HCT116 (cell line): Measurements from ENCODE around the gene APOBEC3F. TPM values are rescaled to one million over a fixed set of nuclear protein-coding genes. Genes with fewer than 3 reads are reported as not detected.
"Not testable (repeated sequence)": the region's sequence is repeated elsewhere in the genome, so short reads cannot be mapped to it uniquely, and the experiment has no call there.

Experiments
- ATAC-seq: fragments of 200-7000 bp; cut with Tn5 transposase; 2 replicates; pipeline ENCODE4 v1.9.1; 2020; ENCODE audit warnings: mild to moderate bottlenecking, moderate library complexity
- BruUV-seq: library from RNA; stranded (reverse); fragments of 400-500 nt; replicated peaks from 2 replicates; lab custom pipeline; 2021; lab: Mats Ljungman, UMichigan
- CTCF ChIA-PET: fragments of 300-600 bp; sonication (Branson Sonifier 250); formaldehyde crosslinking; loops from one replicate; lab custom pipeline; 2021; ENCODE audit warnings: antibody characterized with exemption; lab: Charles Lee
- POLR2A ChIA-PET: fragments of 300-600, 350-600 bp; sonication (Branson Sonifier 250); formaldehyde crosslinking; loops from one replicate; lab custom pipeline; 2021; ENCODE audit warnings: antibody characterized with exemption; lab: Charles Lee
- RAD21 ChIA-PET, 2 experiments: fragments of 300-600 bp; sonication (Branson Sonifier 250); formaldehyde crosslinking; loops; one replicate each; lab custom pipeline; 2023; ENCODE audit warnings: low total read pairs in 2 of 2; ENCODE audit not compliant: uncharacterized antibody in 2 of 2, unreplicated experiment in 2 of 2, low non-redundant PET in 1 of 2; lab: Charles Lee
- DNase-seq: peaks from one replicate; pipeline ENCODE4 v3.0.0-alpha.2; 2010; ENCODE audit warnings: low read depth, low spot score
- H2AFZ ChIP-seq: fragments of 200-600 bp; shearing (Covaris generic), sonication (generic); 2 replicates; pipeline ENCODE4 v1.6.1; 2017; ENCODE audit warnings: low read depth, mixed run types, mixed read lengths, antibody characterized with exemption, low read length; ENCODE audit not compliant: poor library complexity, severe bottlenecking
- H3K27ac ChIP-seq: 2 replicates; pipeline ENCODE4 v1.5.1; 2012; ENCODE audit warnings: low read depth, low read length
- H3K27me3 ChIP-seq: fragments of 200-600 bp; sonication (generic); 2 replicates; pipeline ENCODE4 v1.6.1; 2016; ENCODE audit warnings: mixed run types, low read length, mixed read lengths; ENCODE audit not compliant: insufficient read depth
- H3K36me3 ChIP-seq, 2 experiments: fragments of 200-500 bp in 1 of 2; fragments of 200-600 bp in 1 of 2; sonication (Bioruptor generic) in 1 of 2; sonication (generic) in 1 of 2; 2 replicates each; pipeline versions ENCODE4 v1.5.1 to v1.6.1; 2014 to 2016; ENCODE audit warnings: low read length in 2 of 2, inconsistent platforms in 1 of 2, mixed read lengths in 1 of 2, mixed run types in 1 of 2; ENCODE audit not compliant: insufficient read depth in 2 of 2, control insufficient read depth in 1 of 2
- H3K4me1 ChIP-seq, 2 experiments: fragments of 200-600 bp in 1 of 2; sonication (generic) in 1 of 2; 2 replicates each; pipeline versions ENCODE4 v1.5.1 to v1.6.1; 2012 to 2017; ENCODE audit warnings: low read length in 2 of 2, inconsistent platforms in 1 of 2, mild to moderate bottlenecking in 1 of 2, mixed read lengths in 1 of 2, mixed run types in 1 of 2, moderate library complexity in 1 of 2; ENCODE audit not compliant: insufficient read depth in 2 of 2, control insufficient read depth in 1 of 2
- H3K4me2 ChIP-seq: fragments of 200-600 bp; sonication (generic); 2 replicates; pipeline ENCODE4 v1.6.1; 2017; ENCODE audit warnings: mixed run types, low read length, mixed read lengths
- H3K4me3 ChIP-seq, 2 experiments: fragments of 200-600 bp in 1 of 2; sonication (generic) in 1 of 2; replicated peaks in 1 of 2; 2 replicates each; pipeline ENCODE4 v1.5.1; 2011 to 2016; ENCODE audit warnings: low read length in 2 of 2, control low read depth in 1 of 2, low read depth in 1 of 2, mild to moderate bottlenecking in 1 of 2, mixed read lengths in 1 of 2, mixed run types in 1 of 2
- H3K79me2 ChIP-seq: fragments of 200-600 bp; sonication (generic); 2 replicates; pipeline ENCODE4 v1.6.1; 2017; ENCODE audit warnings: mild to moderate bottlenecking, mixed run types, low read length, moderate library complexity, mixed read lengths; ENCODE audit not compliant: insufficient read depth
- H3K9ac ChIP-seq: fragments of 200-600 bp; sonication (generic); 2 replicates; pipeline ENCODE4 v1.6.1; 2016; ENCODE audit warnings: low read length, mixed read lengths
- H3K9me2 ChIP-seq: fragments of 200-600 bp; sonication (generic), shearing (Covaris generic); 2 replicates; pipeline ENCODE4 v1.6.1; 2017; ENCODE audit warnings: mixed run types, mild to moderate bottlenecking, moderate library complexity; ENCODE audit not compliant: insufficient read depth
- H3K9me3 ChIP-seq, 2 experiments: fragments of 200-500 bp in 1 of 2; fragments of 200-600 bp in 1 of 2; sonication (Bioruptor generic) in 1 of 2; sonication (generic) in 1 of 2; 2 replicates each; pipeline ENCODE4 v1.6.1; 2014 to 2017; ENCODE audit warnings: low read length in 2 of 2, mixed read lengths in 2 of 2, inconsistent platforms in 1 of 2, low read depth in 1 of 2, mild to moderate bottlenecking in 1 of 2, mixed run types in 1 of 2, moderate library complexity in 1 of 2; ENCODE audit not compliant: control insufficient read depth in 1 of 2, insufficient read depth in 1 of 2
- H4K20me1 ChIP-seq: fragments of 200-600 bp; sonication (generic), shearing (Covaris generic); 2 replicates; pipeline ENCODE4 v1.6.1; 2017; ENCODE audit warnings: mixed run types, mild to moderate bottlenecking, moderate library complexity; ENCODE audit not compliant: insufficient read depth
- ELF1 ChIP-seq: IDR thresholded peaks from 2 replicates; pipeline ENCODE4 v1.6.1; 2012; ENCODE audit warnings: low read depth, borderline replicate concordance
- POLR2A ChIP-seq: IDR thresholded peaks from 2 replicates; pipeline ENCODE4 v1.7.0; 2011; ENCODE audit warnings: borderline replicate concordance; ENCODE audit not compliant: insufficient read depth, insufficient read length; ENCODE audit errors: extremely low read depth
- RAD21 ChIP-seq: IDR thresholded peaks from 2 replicates; pipeline ENCODE4 v1.6.1; 2012; ENCODE audit warnings: low read depth, mild to moderate bottlenecking
- SIN3A ChIP-seq: IDR thresholded peaks from 2 replicates; pipeline ENCODE4 v1.6.1; 2012; ENCODE audit warnings: low read depth
- TCF7L2 ChIP-seq: IDR thresholded peaks from 2 replicates; pipeline ENCODE4 v1.7.0; 2011; ENCODE audit warnings: borderline replicate concordance, inconsistent platforms; ENCODE audit not compliant: insufficient read depth, insufficient read length; ENCODE audit errors: extremely low read depth
- YY1 ChIP-seq: IDR thresholded peaks from 2 replicates; pipeline ENCODE4 v1.6.1; 2011; ENCODE audit warnings: low read length, low read depth, moderate library complexity, mild to moderate bottlenecking; ENCODE audit not compliant: insufficient replicate concordance; ENCODE audit errors: extremely low read depth
- intact Hi-C: fragments of 100-400 bp; cut with micrococcal nuclease; formaldehyde crosslinking; loops from 2 replicates; pipeline ENCODE4 v1.10.0; 2022
- total RNA-seq: library from RNA; stranded (reverse); gene quantifications from one replicate; pipeline ENCODE4 v1.2.1, GENCODE V29; 2021; ENCODE audit not compliant: unreplicated experiment
- TF ChIP-seq, protein P1 (sequence below), 3 experiments: fragments of 200-600 bp in 1 of 3; sonication (generic) in 1 of 3; IDR thresholded peaks in 2 of 3; conservative IDR thresholded peaks in 1 of 3; 2 replicates each; pipeline ENCODE4 v1.5.1; 2012 to 2017; ENCODE audit warnings: low read depth in 2 of 3, low read length in 2 of 3, antibody characterized with exemption in 1 of 3, borderline replicate concordance in 1 of 3, control low read depth in 1 of 3, mild to moderate bottlenecking in 1 of 3, mixed read lengths in 1 of 3, mixed run types in 1 of 3, moderate library complexity in 1 of 3; ENCODE audit not compliant: insufficient read depth in 1 of 3

Gene APOBEC3F
- total RNA-seq, 1 experiment from 2014 or later: 11.1 TPM

- RAD21 ChIA-PET: no interaction called here
- Histone ChIP-seq H3K27ac (no peak overlapping the region), H3K27me3 (no peaks in the 10 kb centered on the region), H4K20me1 (no peaks in the 10 kb centered on the region), H3K4me2 (no peak overlapping the region), H2AFZ (no peak overlapping the region), H3K9me2 (no peaks in the 10 kb centered on the region)
- no peak for DNase-seq
- CTCF ChIA-PET: no interaction called here
- no TSS peak for BruUV-seq
- TF ChIP-seq, protein P1, sequence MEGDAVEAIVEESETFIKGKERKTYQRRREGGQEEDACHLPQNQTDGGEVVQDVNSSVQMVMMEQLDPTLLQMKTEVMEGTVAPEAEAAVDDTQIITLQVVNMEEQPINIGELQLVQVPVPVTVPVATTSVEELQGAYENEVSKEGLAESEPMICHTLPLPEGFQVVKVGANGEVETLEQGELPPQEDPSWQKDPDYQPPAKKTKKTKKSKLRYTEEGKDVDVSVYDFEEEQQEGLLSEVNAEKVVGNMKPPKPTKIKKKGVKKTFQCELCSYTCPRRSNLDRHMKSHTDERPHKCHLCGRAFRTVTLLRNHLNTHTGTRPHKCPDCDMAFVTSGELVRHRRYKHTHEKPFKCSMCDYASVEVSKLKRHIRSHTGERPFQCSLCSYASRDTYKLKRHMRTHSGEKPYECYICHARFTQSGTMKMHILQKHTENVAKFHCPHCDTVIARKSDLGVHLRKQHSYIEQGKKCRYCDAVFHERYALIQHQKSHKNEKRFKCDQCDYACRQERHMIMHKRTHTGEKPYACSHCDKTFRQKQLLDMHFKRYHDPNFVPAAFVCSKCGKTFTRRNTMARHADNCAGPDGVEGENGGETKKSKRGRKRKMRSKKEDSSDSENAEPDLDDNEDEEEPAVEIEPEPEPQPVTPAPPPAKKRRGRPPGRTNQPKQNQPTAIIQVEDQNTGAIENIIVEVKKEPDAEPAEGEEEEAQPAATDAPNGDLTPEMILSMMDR (IDR thresholded peaks at IDR 0.05 in 2 of 3, conservative IDR thresholded peaks at IDR 0.05 in 1 of 3; ENCODE audit: borderline replicate concordance in 1 of 3, insufficient read depth in 1 of 3, low read depth in 2 of 3, low read length in 2 of 3): no peak
- TF ChIP-seq ELF1: no peak
- TF ChIP-seq SIN3A: no peak
- TF ChIP-seq TCF7L2: no peak
- TF ChIP-seq YY1: no peak
- no peak for TF ChIP-seq POLR2A
- TF ChIP-seq RAD21: no peak
- TF ChIP-seq, all 23 proteins: peak for 0
- Histone ChIP-seq H3K9me3 (no peaks in the 10 kb centered on the region), H3K9ac (no peak overlapping the region), H3K79me2 (peaks cover 11% of the 10 kb centered on the region), H3K4me1 (peaks cover 3 to 22% of the 10 kb centered on the region in 2 experiments; a peak in 3 of 4 replicates), H3K36me3 (no peaks in the 10 kb centered on the region), H3K4me3 (no peak overlapping the region)
- POLR2A ChIA-PET: no interaction called here
- intact Hi-C loops: no loop called here
- ATAC-seq: no peak
These were observed 27.8 kb upstream of the APOBEC3F start for GRCh38 chr22:39012533-39013511.

DNA sequence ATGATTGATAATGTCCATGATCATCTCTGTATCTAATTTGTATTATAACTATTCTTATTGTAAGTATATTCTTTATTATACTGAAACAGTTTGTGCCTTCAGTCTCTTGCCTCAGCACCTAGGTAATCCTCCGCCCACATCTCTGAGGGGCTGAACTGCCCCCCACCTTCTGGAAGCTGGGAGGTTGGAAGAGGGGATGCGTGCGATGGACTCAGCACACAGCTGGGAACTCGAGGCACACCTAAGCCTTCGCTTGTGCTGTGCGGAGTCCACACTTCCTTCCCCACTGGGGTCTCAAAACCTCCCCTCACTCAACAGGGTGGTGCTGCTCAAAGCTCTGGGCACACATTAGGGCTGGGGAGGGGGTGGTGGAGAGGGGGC is 27.1 kb upstream of the APOBEC3F start:
- BruUV-seq, intact Hi-C loops, H3K9me2 ChIP-seq, H2AFZ ChIP-seq, H4K20me1 ChIP-seq, RAD21 ChIA-PET, H3K36me3 ChIP-seq, POLR2A ChIA-PET, DNase-seq, H3K9me3 ChIP-seq, H3K27me3 ChIP-seq, CTCF ChIA-PET: not testable (repeated sequence)
- Histone ChIP-seq H3K4me2 (peak overlapping the region; percentile 91), H3K4me1 (peaks cover 3 to 22% of the 10 kb centered on the region in 2 experiments; a peak in 3 of 4 replicates), H3K9ac (peak overlapping the region; percentile 73), H3K4me3 (peak overlapping the region; percentile 71 to 75; a peak in 3 of 4 replicates), H3K27ac (peak overlapping the region; percentile 74), H3K79me2 (peaks cover 11% of the 10 kb centered on the region)
- peak; percentile 19 for ATAC-seq
